HG03135 (cell line): Measurements from ENCODE around the gene TCF7.

Experiments
- ATAC-seq: cut with Tn5 transposase; IDR thresholded peaks from one replicate; pipeline ENCODE4 v1.9.1; 2021; ENCODE audit warnings: mild to moderate bottlenecking, moderate library complexity; ENCODE audit not compliant: unreplicated experiment

TCF7 gene

DNA sequence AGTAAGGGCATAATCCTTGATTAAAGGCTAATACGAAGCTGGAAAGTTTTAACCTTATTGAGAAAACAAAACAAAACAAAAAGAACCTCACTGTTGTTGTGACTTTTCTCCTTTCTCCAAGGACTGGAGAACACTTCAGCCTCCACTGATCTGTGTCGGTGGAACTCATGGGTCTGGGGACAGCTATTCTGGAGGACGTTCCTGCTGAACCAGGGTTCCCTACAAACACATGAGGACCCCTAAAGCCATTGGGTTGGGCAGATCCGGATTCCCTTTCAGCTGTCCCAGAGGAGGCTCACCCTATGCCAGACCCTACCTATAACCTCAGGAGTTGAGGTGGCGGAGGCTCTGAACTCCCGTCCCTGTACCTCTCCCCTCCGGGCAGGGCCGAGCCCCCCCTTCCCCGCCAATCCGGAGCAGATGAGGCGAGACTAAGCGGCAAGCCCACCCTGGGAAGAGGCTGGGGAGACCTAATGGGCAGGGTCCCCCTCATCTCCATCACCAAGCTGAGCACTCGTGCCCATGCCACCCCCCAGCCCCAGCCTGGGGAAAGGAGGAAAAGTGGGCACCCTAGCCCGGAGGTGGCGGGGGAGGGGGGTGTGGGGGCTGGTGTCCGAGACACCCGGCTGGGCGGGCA, 1.6 kb upstream of the TCF7 start:
- no peak for ATAC-seq

DNA sequence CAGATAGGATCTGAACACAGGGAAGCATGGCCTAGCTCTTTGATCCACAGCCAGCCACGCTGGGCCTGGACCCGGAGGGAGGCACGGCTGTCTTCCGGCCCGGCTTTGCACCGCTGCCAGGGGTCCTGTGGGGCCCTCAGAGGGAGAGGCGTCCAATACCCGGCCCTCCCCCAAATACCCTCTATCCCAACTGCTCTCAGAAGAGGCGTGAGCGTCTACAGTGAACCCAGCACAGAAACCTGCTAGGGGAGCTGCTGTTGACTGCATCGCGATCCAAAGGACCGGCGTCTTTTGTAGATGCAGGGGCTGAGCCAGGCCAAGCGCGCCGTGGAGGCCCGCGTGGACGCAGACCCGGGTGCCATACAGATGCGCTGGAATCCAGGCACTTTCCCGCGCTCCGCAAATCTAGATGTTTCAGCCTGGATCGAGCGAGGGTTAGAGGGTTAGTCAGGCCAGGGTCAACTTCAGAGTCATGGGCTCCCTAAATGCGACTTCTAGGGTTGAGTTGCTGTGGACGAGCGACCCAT, 1.1 kb upstream of the TCF7 start:
- ATAC-seq, result no peak

DNA sequence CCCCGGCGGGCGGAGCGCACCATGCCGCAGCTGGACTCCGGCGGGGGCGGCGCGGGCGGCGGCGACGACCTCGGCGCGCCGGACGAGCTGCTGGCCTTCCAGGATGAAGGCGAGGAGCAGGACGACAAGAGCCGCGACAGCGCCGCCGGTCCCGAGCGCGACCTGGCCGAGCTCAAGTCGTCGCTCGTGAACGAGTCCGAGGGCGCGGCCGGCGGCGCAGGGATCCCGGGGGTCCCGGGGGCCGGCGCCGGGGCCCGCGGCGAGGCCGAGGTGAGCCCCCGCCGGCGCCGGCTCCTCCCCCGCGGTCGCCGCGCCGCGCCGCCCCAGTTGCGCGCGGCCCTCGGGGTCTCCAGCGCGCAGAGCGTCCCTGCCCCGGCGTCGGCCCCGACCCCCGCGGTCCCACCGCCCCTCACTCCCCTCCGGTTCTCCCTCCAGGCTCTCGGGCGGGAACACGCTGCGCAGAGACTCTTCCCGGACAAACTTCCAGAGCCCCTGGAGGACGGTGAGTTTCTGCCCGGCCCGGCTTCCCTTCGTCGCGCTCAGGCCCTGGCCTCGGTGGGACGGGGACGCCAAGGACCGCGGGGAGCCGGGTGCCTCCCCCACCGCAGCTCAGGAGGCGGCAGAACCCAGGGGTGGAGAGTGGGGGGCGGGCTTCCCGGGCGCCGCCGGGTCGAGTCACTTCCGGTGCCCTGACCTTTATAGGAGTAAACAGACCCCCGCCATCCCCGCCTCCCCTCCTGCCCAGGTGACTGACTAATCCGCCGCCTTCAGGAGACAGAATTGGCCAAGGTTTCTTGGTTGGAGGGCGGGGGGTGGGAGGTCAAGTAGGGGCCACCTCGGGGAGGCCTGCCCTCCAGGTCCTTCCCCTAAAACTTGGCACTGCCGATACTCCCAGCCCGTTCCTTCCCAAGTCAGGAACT, 665 bp downstream of the TCF7 start:
- no peak for ATAC-seq

DNA sequence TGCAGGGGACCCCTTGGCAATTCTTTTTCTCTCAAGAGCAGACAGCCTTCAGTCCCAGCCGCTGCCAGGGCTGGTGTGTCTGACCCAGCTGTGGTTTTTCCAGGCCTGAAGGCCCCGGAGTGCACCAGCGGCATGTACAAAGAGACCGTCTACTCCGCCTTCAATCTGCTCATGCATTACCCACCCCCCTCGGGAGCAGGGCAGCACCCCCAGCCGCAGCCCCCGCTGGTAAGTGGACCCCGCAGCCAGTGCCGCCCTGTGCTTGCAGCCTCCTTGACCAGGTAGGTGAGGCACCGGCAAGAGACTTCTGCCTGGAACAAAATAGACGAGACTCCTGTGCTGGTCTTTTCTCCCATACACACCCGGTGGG, 1.3 kb downstream of the TCF7 start:
- ATAC-seq, result no peak

DNA sequence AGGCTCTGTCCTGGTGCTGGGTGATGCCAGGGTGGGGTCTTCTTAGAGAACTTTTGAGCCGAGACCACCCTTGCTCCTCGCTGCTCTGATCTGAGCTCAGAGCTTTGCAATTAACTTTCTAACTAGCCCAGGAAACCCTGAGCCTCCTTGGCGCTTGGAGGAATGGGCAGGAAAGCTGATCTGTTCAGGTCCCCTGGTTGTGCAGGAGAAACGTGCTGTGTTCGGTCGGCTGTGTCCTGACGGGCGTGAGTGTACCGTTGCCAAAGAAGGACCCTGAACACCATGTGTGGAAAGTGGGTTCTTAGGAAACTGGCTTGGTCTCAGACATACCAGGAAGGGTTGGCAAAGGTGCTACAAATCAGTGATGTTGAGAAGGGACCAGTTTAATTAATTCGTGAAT, 1.8 kb downstream of the TCF7 start:
- ATAC-seq, result no peak

DNA sequence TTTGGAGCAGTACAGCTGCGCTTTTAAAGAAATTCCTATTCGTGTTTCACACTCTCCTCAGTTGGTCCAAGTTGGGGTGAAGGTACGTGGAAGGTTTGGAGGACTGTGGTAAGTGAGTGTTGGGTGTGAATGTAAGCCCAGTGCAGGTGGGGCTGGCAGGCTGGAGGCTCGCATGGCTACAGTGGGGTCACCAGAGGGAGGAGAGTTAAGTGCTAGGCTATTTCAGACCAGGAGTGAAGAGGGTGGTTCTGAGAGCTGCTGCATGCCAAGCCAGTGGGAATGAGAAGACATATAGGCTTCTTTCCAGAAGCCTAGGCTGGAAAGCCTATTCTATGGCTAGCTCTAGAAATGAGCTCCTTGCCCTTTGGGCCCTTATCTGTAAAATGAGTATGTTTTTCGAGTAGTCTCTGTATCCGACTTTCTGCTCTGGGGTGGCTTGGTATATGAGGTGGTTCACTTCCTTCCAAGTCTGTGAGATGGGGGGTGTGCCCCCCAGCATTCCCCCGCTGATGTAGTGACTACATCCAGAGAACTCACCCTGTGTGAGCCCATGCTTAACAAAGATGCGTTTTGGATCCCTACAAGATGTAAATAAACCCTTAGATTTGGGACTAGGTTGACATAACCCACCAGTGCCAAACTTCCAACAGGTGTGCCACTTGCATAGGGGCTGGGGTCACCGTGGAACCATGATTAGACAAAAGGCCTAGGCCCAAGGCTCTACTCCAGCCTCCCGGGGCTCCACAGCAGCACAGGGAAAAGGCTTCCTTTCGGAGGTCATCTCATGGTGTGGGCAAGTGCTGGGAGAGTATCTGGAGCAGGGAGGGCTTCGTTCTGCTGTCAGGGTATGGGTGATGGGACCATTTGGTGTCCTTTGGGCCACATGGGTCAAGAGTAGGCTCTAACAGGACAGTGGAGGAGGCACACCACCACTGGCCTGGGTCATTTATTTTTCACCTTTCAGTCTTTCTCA, 2.6 kb downstream of the TCF7 start:
- ATAC-seq, result no peak

DNA sequence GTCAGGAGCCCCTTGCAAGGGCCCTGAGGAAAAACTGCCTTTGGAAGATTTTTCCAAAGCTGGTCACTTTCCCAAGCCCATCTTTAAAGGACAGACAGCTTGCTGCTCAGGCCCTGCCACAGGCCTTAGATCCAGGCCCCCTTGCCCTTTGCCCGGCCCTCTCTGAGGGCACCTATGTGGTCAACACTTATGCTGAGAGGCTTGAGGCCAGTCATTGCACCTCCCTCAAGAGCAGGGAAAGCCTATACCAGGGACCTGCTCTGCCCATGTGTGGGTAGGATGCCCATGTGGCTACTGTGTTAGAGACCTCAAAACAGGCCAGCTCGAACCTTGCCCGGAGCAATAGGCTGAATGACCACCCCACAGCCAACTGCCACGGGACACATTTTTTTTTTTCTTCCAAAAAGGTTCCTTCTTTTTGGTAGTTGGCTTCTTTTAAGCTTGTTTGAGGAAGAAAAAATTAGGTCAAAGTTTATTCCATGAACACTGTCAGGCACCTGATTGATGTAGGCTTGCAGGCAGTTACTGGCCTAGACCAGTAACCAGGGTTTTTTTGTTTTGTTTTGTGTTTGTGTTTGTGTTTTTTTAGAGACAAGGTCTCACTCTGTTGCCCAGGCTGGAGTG, 3.8 kb downstream of the TCF7 start:
- ATAC-seq, result no peak

DNA sequence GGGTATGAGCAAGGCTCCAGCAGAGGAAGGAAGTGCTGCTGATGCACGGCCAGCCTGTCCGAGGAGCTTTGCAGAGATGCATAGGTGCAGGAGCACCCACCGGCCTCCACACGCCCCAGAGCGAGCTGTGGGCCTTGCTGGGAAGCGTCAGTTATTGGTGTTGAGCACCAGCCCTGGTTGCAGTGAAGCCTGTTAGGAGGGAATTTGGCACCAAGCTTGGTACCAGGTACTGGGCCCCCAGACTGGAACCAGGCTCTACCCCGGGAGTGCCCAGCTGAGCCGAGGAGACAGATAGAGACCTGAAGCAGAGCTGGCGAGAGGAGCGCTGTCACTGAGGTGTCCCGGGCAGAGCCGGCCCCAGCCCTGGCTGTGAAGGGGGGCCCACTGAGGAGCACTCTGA, 5.2 kb downstream of the TCF7 start:
- no peak for ATAC-seq

DNA sequence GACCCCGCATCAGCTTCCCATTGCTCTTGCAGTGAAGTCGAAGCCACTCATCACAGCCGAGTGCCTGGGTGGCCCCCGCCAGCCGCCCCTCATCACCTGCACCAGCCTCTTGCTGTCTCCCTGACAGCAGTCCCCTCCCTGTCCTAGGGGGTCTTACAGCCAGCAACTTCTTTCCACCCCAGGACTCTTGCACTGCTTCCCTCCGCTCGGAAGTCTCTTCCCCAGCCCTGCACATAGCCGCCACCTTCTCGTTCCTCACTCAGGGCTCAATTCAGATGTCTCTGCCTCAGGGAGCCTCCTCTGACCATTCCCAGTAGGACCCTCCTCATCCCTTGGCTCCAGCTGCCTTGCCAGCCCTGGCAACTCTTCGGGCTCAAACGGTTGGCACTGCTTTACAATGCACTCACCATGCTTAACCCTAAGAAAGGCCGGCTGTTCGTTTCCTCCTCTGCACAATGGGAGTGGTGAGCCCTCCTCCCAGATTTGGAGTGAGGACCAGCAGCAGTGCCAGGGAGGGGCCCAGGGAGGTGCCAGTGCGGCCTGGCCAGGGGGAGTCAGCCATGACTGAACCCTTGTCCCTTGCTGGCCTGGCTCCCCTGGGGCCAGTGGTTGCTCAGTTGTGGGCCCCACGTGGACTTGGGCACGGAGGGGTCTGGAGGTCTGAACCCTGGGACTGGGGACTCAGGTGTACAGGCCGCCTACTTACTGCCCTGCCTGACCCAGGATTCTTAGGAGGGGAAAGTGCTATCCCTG, 6.1 kb downstream of the TCF7 start:
- no peak for ATAC-seq

DNA sequence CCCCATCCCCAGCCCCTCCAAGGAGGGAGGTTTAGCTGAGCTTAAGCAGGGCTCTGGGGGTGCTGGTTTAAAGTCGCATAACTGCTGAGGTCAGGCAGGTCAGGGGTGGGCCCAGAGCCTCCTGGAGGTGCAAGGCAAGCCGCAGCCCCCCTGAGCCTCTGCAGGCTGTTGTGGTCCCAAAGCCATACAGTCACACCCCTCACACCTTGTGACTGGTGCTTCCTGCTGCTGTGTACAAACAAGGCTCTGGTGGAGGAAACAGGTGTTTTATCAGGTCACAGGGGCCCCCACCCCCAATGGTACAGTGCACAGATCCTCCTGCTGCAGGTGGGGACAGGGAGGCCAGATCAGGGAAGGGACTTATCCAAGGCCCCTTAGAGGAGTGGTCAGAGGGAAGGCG, 8.0 kb downstream of the TCF7 start:
- no peak for ATAC-seq

DNA sequence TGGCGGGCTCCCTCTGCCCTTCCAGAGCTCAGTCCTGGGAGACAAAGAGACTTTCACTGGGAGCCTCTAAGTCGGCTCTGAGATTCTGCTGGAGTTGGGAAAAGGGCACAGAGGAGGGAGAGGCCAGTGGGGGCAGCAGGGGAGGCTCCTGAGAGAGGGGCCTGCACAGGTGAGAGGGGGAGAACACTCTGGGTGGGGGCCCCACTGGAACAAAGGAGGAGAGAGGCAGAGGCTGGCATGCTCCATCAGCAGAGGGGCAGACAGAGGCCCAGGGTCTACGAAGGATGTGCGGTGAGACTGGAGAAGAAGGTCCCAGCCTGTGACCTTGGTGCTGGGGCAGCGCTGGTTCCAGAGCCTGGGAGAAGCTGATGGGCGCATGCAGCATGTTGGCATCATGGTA, 8.9 kb downstream of the TCF7 start:
- ATAC-seq, result no peak

DNA sequence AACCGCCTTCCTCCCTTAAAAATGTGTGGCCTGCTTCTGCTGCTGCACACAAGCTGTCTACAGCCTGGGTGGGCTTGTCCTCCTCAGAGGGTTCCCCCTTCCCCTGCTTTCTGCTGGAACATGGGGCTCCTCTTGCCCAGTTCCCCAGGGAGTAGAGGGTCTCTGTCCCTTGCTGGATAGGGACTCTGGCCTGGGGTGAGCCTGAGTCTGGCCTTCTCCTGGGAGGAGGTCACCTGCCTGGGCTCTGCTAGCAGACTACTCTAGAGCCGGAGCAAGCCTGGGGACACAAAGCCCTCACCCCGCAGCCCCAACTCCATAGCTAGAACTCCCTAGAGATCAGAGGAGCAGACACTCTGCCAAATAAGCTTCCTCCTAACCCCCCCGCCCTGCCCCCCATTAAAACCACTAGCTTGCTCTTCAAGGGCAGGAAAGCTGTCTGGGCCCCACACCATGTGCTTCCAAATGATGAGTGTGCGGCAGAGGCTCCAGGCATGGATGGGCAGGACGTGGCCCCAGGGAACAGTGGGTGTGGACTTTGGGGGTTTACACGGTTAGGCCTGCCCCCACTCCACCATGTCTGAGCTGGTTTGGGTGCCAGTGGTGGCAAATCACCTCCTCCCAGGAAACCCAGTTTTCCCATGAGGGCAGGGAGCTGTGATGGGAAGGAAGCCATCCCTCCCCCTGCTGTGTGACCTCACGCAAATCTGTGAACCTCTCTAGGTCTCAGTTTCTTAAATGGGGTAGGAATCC, 10.0 kb downstream of the TCF7 start:
- no peak for ATAC-seq

DNA sequence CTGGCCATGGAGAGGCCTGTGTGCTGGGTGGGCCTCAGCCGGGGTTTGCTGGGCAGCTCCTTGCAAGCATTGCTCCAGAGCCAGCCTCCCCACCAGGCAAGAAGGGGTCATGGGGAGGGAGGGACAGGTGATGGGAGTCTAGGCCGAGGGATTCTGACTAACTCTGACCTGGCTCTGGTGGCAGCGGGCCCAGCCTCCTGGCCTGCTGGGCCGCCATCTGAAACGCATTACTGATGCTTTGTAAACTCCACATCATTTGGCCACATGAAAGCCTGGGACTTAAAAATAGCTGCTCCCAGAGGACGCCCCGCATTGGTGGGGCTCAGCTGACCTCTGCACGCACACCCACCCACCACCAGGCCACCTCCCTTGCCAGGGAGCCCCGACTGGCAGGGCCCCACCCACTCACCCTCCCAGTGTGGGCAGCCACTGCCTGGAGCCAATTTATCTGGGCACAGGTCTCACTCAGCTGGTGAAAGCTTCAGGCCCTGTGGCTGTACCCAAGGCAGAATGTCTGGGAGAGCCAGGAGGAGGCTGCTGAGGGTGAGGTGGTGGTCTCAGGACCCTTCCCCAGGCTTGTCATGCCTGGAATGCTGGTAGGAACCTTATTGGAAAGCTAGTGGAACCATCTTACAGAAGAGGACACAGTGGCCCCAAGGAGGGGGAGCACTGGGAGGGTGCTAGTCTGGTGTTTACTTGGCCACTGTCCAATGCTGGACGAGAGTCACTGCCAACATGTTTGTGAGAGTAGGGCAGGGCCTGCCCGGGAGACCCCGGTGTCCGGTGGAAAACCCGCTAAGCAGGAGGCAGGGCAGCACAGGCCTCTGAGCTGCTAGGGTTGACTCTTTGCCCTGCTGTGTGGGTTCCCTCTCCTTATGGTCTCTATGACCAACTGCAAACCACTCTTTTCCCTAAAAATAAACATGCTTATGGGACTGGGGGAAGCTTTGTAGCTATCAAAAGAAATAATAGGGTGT, 10.8 kb downstream of the TCF7 start:
- ATAC-seq, result no peak

DNA sequence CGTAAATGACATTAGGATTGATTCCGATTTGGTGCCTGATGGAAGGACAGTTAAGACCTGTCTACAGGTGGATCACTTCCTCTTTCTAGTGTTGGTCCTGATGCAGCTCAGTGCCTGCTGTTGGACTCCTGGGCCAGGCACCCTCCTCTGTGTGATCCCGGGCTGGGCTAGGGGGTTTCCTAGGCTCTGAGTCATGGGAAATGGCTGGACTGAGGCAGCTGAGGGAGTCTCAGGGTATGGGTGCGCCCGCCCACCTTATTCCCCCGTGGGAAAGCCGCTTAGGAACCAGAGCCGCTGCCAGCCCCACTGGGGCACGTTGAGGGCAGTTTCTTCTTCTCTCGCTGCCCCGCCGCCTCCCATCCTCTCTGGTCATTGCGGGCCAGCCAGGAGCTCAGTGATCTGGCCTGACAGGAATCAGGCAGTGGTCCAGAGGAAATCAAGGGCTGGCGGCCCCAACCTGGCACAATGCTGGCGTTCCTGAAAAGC, 12.9 kb downstream of the TCF7 start:
- ATAC-seq, result peak; percentile 68

DNA sequence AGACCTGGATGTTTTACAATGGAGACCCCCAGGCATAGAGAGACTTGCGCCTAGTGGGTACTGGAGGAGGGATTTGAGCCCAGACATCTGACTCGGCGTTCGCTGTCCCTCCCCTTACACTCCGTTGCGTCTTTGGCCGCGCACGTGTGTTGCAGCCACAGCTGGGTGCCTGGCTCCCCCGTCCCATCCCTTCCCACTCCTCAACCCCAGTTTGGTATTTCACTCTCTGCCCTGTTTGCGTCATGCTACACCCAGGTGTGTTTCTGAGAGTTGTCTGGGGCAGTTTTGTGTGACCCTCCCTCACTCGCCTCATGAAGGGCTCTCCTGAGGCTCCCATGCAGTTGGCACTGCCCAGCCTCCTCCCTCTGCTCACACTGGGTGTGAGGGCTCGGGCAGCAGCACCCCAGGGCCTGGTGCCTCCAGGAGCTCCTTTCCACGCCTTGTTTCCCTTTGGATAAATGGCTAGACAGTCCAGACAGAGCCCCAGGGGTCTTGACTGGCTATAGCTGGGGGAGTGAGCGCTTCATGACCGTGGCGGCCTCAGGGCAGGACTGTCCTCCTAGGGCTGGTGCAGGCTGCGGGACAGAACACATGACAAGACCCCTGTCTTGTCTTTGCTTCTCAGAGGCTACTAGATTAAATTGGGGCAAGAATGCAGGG, 13.6 kb downstream of the TCF7 start:
- no peak for ATAC-seq

DNA sequence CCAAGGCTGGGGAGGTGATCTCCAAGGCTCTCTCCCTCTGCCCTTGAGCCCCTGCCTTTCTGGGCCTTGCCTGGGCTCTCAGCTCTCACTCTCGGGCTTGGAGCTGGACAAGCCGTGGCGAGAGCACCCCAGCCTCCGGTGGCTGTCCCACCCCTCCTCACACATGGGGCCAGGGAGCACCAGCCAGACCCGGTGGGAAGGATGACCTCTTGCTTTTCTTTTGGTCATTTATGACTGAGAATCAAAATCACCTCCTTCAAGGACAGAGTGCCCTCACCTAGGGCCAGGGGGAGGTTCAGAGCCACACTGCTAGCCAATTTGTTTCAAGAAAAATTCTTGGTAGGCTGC, 14.1 kb downstream of the TCF7 start:
- no peak for ATAC-seq

DNA sequence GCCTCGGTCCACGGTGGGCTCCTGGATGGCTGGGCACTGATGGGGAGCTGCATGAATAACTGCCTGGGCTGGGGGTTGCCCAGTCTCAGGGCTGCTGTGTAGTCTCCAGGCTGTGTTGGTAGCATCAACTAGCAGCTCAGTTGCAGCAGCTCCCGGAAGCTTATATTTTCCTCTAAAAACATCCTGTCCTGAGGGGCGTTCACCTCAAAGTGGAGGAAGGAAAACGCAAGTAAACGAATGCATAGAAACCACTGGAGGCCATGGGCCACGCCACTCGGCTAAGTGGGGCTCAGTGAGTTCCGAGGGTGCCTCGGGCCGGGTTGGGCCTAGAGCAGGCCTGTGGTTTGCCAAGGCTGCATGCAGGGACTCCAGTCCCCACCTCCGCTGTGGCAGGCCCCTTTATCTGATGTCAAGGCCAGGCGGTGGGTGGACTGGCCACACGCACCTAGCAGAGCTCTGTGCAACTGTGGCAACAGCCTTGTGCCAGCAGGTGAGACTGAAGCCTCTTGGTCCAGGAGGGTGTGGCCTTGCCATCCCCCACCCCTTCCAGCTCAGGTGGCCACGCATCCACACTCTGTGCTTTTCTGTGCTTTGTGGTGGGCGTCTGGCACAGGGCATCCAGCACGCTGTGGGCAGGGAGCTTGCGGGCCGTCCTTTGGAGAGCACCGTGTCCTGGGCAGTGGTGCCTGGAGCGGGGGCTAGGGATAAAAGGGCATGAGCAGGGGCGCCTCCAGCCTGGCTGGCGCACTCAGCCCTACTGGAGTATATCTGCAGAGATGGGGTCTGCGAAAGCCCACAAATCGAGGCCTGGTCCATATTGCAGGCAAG, 15.1 kb downstream of the TCF7 start:
- no peak for ATAC-seq
